OCI-LY3 (cell line): ENCODE results near the gene PRIMA1.

Experiments
- H2AFZ ChIP-seq: fragments of 200-600, 300-600 bp; shearing (Covaris generic); 2 replicates; pipeline ENCODE4 v1.6.0; 2014; ENCODE audit warnings: antibody characterized with exemption, low read depth, low read length
- H3K27ac ChIP-seq: fragments of 200-600, 300-600 bp; sonication (generic); 2 replicates; pipeline ENCODE4 v1.5.1; 2014; ENCODE audit warnings: mild to moderate bottlenecking, low read length, moderate library complexity, mixed read lengths
- H3K27me3 ChIP-seq: fragments of 200-600, 300-600 bp; sonication (generic); 2 replicates; pipeline ENCODE4 v1.6.1; 2014; ENCODE audit warnings: low read depth, low read length, mixed read lengths
- H3K36me3 ChIP-seq: fragments of 200-600, 300-600 bp; sonication (generic); replicated peaks from 2 replicates; pipeline ENCODE3; 2014; ENCODE audit warnings: low read depth, low read length, mixed read lengths
- H3K4me1 ChIP-seq: fragments of 300-600, 200-600 bp; sonication (generic); 2 replicates; pipeline ENCODE4 v1.6.1; 2014; ENCODE audit warnings: low read length, mixed read lengths
- H3K4me2 ChIP-seq: fragments of 200-600, 300-600 bp; sonication (generic); 2 replicates; pipeline ENCODE4 v1.6.1; 2014; ENCODE audit warnings: low read length, mixed read lengths
- H3K4me3 ChIP-seq: fragments of 300-600, 200-600 bp; sonication (generic); 2 replicates; pipeline ENCODE4 v1.5.1; 2014; ENCODE audit warnings: antibody characterized with exemption, mild to moderate bottlenecking, low read length, moderate library complexity
- H3K79me2 ChIP-seq: fragments of 300-600, 200-600 bp; shearing (Covaris generic); 2 replicates; pipeline ENCODE4 v1.6.1; 2014; ENCODE audit warnings: mild to moderate bottlenecking, low read length, mixed read lengths
- H3K9ac ChIP-seq: fragments of 300-600, 200-600 bp; shearing (Covaris generic); 2 replicates; pipeline ENCODE4 v1.6.0; 2014; ENCODE audit warnings: mild to moderate bottlenecking, low read length, moderate library complexity
- H3K9me3 ChIP-seq: fragments of 200-600, 300-600 bp; shearing (Covaris generic); 2 replicates; pipeline ENCODE4 v1.6.1; 2014; ENCODE audit warnings: low read length, mixed read lengths; ENCODE audit not compliant: insufficient read depth
- H4K20me1 ChIP-seq: fragments of 200-600, 300-600 bp; sonication (generic); 2 replicates; pipeline ENCODE4 v1.6.1; 2016; ENCODE audit warnings: low read length, mixed read lengths; ENCODE audit not compliant: insufficient read depth
- CTCF ChIP-seq: fragments of 200-600, 300-600 bp; sonication (generic); IDR thresholded peaks from 2 replicates; pipeline ENCODE4 v1.5.1; 2014; ENCODE audit warnings: antibody characterized with exemption, low read length, low read depth
- EZH2phosphoT487 ChIP-seq: fragments of 200-600 bp; shearing (Covaris generic); IDR thresholded peaks from 2 replicates; pipeline ENCODE4 v1.6.1; 2018; ENCODE audit warnings: antibody characterized with exemption, mixed run types, low read depth

The PRIMA1 gene

GRCh38 chr14:93707475-93707874, 80.8 kb downstream of the PRIMA1 start:
- Histone ChIP-seq H3K79me2 (no peaks in the 10 kb centered on the region), H3K4me3 (no peak overlapping the region), H3K27me3 (0 out of 2 replicates have a peak, but pooled peaks cover 6% of the 10 kb centered on the region), H3K4me1 (no peaks in the 10 kb centered on the region), H3K4me2 (no peak overlapping the region), H3K9ac (no peak overlapping the region), H3K9me3 (no peaks in the 10 kb centered on the region), H3K36me3 (no peaks in the 10 kb centered on the region), H4K20me1 (no peaks in the 10 kb centered on the region), H2AFZ (no peak overlapping the region), H3K27ac (no peak overlapping the region)
- TF ChIP-seq EZH2phosphoT487 (no peak), CTCF (no peak)

DNA sequence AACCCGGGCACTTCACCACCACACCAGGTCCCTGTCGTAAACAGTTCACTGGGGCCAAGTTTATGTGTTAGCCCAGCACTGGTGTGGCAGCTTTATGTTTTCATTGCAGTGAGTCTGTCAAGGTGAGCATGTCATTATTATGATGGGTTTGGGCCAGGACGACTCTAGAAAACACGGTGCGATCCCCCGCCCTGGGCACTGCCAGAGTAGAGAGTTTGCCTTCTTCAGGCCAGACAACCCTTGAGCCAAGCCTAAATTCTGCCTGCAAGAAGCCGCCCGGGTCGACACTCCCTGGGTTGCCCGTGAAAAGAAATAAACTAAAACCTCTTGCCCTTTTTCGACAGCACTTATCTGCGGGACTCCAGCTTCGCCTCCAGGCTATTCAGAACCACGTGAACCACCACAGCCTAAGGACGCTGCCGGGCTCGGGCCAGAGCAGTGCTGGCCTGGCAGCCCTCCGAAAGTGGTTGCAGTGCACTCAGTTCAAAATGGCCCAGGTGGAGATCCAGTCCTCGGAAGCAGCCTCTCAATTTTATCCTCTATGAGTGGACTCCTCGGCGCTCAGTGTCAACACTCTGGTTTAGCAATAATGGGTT, 81.8 kb downstream of the PRIMA1 start:
- no peaks in the 10 kb centered on the region for H3K4me1 ChIP-seq
- H4K20me1 ChIP-seq, result no peaks in the 10 kb centered on the region
- no peak overlapping the region for H3K9ac ChIP-seq
- no peaks in the 10 kb centered on the region for H3K36me3 ChIP-seq
- no peak overlapping the region for H2AFZ ChIP-seq
- no peaks in the 10 kb centered on the region for H3K79me2 ChIP-seq
- no peak overlapping the region for H3K27ac ChIP-seq
- no peaks in the 10 kb centered on the region for H3K9me3 ChIP-seq
- TF ChIP-seq CTCF (no peak), EZH2phosphoT487 (no peak)
- no peak overlapping the region for H3K4me2 ChIP-seq
- 0 out of 2 replicates have a peak, but pooled peaks cover 12% of the 10 kb centered on the region for H3K27me3 ChIP-seq
- no peak overlapping the region for H3K4me3 ChIP-seq

DNA sequence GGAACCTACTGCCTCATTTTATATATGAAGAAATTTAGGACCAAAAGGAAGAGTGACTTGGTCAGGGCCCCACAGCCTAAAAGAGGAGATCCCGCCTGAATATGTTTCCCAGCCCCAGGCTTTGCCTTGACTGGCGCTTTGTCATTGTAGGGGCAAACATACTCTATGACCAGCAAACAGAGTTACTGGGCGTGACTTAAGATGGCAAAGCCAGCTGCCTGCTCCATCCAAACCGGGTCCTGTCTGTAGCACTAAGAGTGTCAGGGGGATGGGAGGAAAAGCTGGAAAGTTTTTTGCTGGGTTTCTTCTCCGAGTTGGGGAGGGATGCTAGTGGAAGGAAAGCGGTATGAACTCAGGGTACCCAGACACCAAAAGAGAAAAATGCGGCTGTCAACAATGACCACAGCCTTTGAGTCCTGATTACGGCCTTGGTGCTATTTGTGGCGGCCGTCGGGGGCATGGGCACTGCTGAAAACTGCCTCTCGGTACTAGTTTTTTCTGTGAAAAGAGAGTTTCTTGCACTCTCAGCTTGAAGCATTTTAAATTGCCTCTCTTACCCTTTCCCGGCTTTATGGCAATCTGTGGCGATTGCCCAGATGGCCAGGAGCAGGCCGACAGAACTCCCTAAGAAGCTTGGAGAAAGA, 82.7 kb downstream of the PRIMA1 start:
- no peaks in the 10 kb centered on the region for H3K79me2 ChIP-seq
- no peak overlapping the region for H2AFZ ChIP-seq
- H3K4me3 ChIP-seq, result no peak overlapping the region
- H3K27me3 ChIP-seq, result peaks cover 19% of the 10 kb centered on the region
- H3K9ac ChIP-seq, result no peak overlapping the region
- no peak overlapping the region for H3K27ac ChIP-seq
- H3K4me1 ChIP-seq, result no peaks in the 10 kb centered on the region
- H3K4me2 ChIP-seq, result no peak overlapping the region
- TF ChIP-seq EZH2phosphoT487, result no peak
- H3K36me3 ChIP-seq, result no peaks in the 10 kb centered on the region
- H4K20me1 ChIP-seq, result no peaks in the 10 kb centered on the region
- no peaks in the 10 kb centered on the region for H3K9me3 ChIP-seq

DNA sequence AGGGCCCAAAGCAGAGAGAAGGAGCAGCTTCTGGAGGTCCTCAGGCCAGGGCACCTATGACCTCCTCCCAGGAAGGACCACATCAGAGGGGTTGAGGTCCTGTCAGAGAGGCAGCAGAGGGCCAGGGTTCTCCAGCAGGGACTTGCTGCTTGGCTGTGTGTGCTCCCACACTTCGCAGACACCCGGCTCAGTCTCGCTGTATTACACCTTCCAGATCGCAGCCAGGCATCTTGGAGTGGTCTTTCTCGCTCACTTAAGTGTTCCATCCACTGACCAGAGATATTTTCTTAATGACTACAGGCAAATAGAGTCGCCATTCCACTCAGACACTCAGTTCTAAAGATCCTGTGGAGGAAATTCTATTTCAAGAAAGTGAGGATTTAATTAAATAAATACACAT, 84.3 kb downstream of the PRIMA1 start:
- Histone ChIP-seq H3K4me2 (no peak overlapping the region), H3K27me3 (peaks cover 34% of the 10 kb centered on the region), H3K79me2 (no peaks in the 10 kb centered on the region), H4K20me1 (no peaks in the 10 kb centered on the region), H3K27ac (no peak overlapping the region), H3K4me3 (no peak overlapping the region), H3K9me3 (no peaks in the 10 kb centered on the region), H3K9ac (no peak overlapping the region), H3K36me3 (no peaks in the 10 kb centered on the region), H2AFZ (no peak overlapping the region), H3K4me1 (no peaks in the 10 kb centered on the region)
- TF ChIP-seq EZH2phosphoT487 (no peak), CTCF (no peak)
